Aorta (tissue), 5 donors: Measurements from ENCODE around the gene RNF2. TPM values are rescaled to one million over a fixed set of nuclear protein-coding genes. Genes with fewer than 3 reads are reported as not detected.
A peak's percentile ranks its signal among the peaks of the same experiment; 100 is the strongest.
"Not testable (repeated sequence)": the region's sequence is repeated elsewhere in the genome, so short reads cannot be mapped to it uniquely, and the experiment has no call there.

Source experiments
- ATAC-seq: fragments of 200-7000 bp; cut with Tn5 transposase; one replicate; pipeline ENCODE4 v1.9.1; 2022; ENCODE audit warnings: moderate library complexity; ENCODE audit not compliant: low FRiP score
- DNase-seq, 2 donors: peaks; one replicate each; pipeline ENCODE4 v3.0.0-alpha.2; 2020
- H3K27ac ChIP-seq, 2 donors: one replicate each; pipeline ENCODE4 v1.5.1; 2013; ENCODE audit warnings: low read length in 2 of 2, mild to moderate bottlenecking in 2 of 2, moderate library complexity in 2 of 2, control low read depth in 1 of 2, inconsistent platforms in 1 of 2, low read depth in 1 of 2
- H3K27me3 ChIP-seq, 2 donors: one replicate each; pipeline ENCODE4 v1.6.1; 2013; ENCODE audit warnings: control low read depth in 1 of 2, low read length in 1 of 2, mild to moderate bottlenecking in 1 of 2, moderate library complexity in 1 of 2; ENCODE audit not compliant: insufficient read depth in 2 of 2, control insufficient read depth in 1 of 2
- H3K36me3 ChIP-seq, 2 donors: one replicate each; pipeline ENCODE4 v1.6.1; 2013; ENCODE audit warnings: control low read depth in 1 of 2, low read length in 1 of 2, mild to moderate bottlenecking in 1 of 2; ENCODE audit not compliant: insufficient read depth in 2 of 2, control insufficient read depth in 1 of 2
- H3K4me1 ChIP-seq, 2 donors: one replicate each; pipeline ENCODE4 v1.6.1; 2013; ENCODE audit warnings: low read length in 2 of 2, control low read depth in 1 of 2, mild to moderate bottlenecking in 1 of 2, moderate library complexity in 1 of 2; ENCODE audit not compliant: insufficient read depth in 2 of 2, control insufficient read depth in 1 of 2
- H3K4me3 ChIP-seq, 2 donors: one replicate each; pipeline ENCODE4 v1.5.1; 2013; ENCODE audit warnings: low read length in 2 of 2, control low read depth in 1 of 2, mild to moderate bottlenecking in 1 of 2
- H3K9me3 ChIP-seq: one replicate; pipeline ENCODE4 v1.6.1; 2013; ENCODE audit warnings: mild to moderate bottlenecking, low read length; ENCODE audit not compliant: control insufficient read depth
- WGBS, 2 donors: extraction: QIAGEN DNeasy Blood & Tissue Kit; methylation state at CpG; one replicate each; pipeline ENCODE4 v1.1.7; 2013; 5-methylcytosine and 5-hydroxymethylcytosine counted together
- intact Hi-C, 2 donors: fragments of 100-400 bp; cut with DNase I; formaldehyde crosslinking; loops; one replicate each; pipeline versions ENCODE4 v1.14.2 to v1.15.0; 2022
- long read RNA-seq, 2 donors: library from polyadenylated mRNA; unstranded; transcript quantifications; one replicate each; pipeline ENCODE4 v2.0.0, GENCODE V29; 2020 to 2021
- polyA plus RNA-seq, 2 donors: library from polyadenylated mRNA; stranded (reverse); fragments of 200-250 nt; gene quantifications; one replicate each; pipeline ENCODE4 v1.2.3, GENCODE V29; 2013
- total RNA-seq, 2 donors: library from RNA; stranded (reverse); fragmentation: NEBNext Ultra II Directional; extraction: Animal tissue kit (Norgen Biotek cat#: 25700); gene quantifications; one replicate each; pipeline ENCODE4 v1.2.1, GENCODE V29; 2021
- donor health status: healthy with polysubstance abuse.
- donor health status: Bipolar disorder and iron deficiency.
- donor health status: DM: no; HTN: no; CAD: no.
- donor health status: DM: no; HTN: no; CAD: no.
- donor health status: DM: yes; HTN: yes; CAD: no.

RNF2 gene
- 10 to 100 TPM; 12.3 to 19.0 TPM for total RNA-seq
- 1 to 10 TPM; 4.1 to 5.1 TPM for polyA plus RNA-seq
- long read RNA-seq, donor 1, transcript RNF2-202 (7 exons, 3,606 nt): major isoform, 17 of 22 reads
- long read RNA-seq, donor 1, partial matches to known transcripts: 1 of 22 reads
- long read RNA-seq, donor 1, other reads (novel, unspliced or antisense): 4 of 22 reads
- long read RNA-seq, donor 2, partial matches to known transcripts: 0 of 4 reads
- long read RNA-seq, donor 2, other reads (novel, unspliced or antisense): 1 of 4 reads

DNA sequence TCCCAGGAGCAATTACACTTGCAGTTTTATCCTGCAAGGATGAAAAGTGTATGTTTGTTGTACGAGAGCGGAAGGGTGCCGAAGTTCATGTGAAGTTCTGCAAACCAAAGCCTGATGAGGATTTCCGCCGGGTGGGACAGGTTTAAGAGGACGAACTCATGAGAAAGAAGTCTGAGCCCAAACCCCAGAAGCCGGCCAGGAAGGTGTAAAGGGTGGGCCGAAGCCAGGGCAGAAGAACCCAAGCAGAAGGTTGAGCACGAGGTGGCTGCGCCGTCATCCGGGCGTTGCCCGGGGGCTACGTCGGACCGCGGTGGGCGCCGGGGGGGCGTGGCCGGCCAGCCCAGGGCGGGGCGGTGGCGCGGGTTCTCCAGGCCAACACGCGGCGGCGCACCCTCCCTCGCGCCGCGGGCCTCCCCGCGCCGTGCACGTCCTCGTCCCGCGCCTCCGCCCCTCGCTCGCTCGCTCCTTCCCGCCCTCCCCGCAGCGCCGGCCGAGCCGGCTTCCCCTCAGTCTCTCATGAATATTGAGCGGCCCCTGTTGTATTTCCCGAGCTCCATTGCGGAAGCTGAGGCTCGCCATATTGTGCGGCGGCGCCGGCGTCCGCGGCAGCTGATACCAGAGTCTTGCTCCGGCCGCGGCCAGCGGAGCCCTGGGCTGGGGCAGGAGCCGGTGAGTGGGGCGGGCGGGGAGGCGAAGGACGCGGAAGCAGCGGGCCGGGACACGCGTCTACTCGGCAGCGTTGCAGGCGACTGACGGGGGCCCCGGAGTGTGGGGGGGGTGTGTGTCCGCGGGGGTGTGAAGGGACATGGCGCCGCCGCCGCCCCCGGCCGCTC is at the start of gene RNF2:
RNF2 (plus strand) TSS at position 578 of the 833 bp plus-strand sequence. CDS start 41,996 bp downstream, outside the sequence.
- H3K27ac ChIP-seq: peak within 1 kb of the TSS in 1 of 2 donors; percentile 42
- DNase-seq (peak; percentile 89 to 93), ATAC-seq (peak; percentile 93)
- H3K27me3 ChIP-seq: no peaks in the 10 kb centered on the region
- peaks cover 3 to 6% of the 10 kb centered on the region in 2 donors for H3K4me1 ChIP-seq
- H3K36me3 ChIP-seq: no peaks in the 10 kb centered on the region
- intact Hi-C loops: loop anchor here in 1 of 2 donors (5.0 kb wide), 1 partner anchor 112 kb away; the partner anchor contains the start of genes SWT1 and TRMT1L
- no peaks in the 10 kb centered on the region for H3K9me3 ChIP-seq
- peak within 1 kb of the TSS; percentile 29 to 91 for H3K4me3 ChIP-seq
- 1% methylated on average over 74 to 89 of the region's 89 CpGs for WGBS, 2 donors

DNA sequence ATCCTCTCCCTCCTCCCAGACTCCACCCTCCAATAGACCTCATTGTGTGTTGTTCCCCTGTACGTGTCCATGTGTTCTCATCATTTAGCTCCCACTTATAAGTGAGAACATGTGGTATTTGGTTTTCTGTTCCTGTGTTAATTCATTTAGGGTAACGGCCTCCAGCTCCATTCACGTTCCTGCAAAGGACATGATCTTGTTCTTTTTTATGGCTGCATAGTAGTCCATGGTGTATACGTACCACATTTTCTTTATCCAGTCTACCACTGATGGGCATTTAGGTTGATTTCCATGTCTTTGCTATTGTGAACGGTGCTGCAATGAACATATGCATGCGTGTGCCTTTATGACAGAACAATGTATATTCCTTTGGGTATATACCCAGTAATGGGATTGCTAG is 45.4 kb upstream of the RNF2 start:
- WGBS, 2 donors: 95 to 96% methylated on average over 6 of the region's 6 CpGs

DNA sequence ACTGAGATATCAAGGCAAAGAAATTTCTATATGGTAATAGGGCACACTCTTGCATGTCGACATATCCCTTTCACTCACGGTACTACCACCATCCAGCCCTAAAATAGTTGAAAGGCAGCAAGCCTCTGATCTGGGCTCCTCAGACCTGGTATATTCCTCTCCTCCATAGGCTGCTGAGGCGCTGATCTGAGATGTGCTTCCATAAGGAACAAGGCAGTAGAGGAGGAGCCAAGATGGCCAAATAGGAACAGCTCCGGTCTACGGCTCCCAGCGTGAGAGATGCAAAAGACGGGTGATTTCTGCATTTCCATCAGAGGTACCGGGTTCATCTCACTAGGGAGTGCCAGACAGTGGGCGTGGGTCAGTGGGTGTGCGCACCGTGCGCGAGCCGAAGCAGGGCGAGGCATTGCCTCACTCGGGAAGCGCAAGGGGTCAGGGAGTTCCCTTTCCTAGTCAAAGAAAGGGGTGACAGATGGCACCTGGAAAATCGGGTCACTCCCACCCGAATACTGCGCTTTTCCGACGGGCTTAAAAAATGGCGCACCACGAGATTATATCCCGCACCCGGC is 44.0 kb upstream of the RNF2 start:
- intact Hi-C loops, H3K4me3 ChIP-seq, H3K27ac ChIP-seq, H3K27me3 ChIP-seq, H3K9me3 ChIP-seq, ATAC-seq, H3K36me3 ChIP-seq, DNase-seq, H3K4me1 ChIP-seq: not testable (repeated sequence)
- 96 to 98% methylated on average over 19 to 26 of the region's 26 CpGs for WGBS, 2 donors

More for the DNA sequence above, 45.4 kb upstream of the RNF2 start:
- H3K36me3 ChIP-seq, H3K27ac ChIP-seq, DNase-seq, H3K4me1 ChIP-seq, H3K27me3 ChIP-seq, H3K4me3 ChIP-seq, H3K9me3 ChIP-seq, ATAC-seq, intact Hi-C loops: not testable (repeated sequence)

DNA sequence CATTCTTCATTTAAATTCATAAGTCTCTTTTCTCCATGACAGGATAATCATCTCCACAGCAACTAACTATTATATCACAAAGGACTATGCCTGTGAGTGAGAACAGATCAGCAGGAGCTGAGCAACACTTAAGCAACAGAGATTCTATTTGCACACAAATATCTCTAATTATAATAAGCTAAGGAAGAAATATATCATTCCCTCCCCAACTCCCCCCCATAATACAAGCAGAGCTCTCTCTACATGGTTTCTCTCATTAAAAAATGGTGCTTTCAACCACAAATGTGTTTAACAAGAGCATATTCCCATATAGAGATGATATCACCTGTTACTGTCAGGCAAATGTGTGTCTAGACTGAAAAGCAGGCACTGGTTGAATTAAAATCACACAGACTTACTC is 36.5 kb upstream of the RNF2 start:
- Histone ChIP-seq H3K9me3 (no peaks in the 10 kb centered on the region), H3K4me1 (no peaks in the 10 kb centered on the region), H3K4me3 (no peak overlapping the region), H3K27ac (no peak overlapping the region), H3K36me3 (no peaks in the 10 kb centered on the region), H3K27me3 (no peaks in the 10 kb centered on the region)
- intact Hi-C loops: no loop called here
- DNase-seq (no peak), ATAC-seq (no peak)

DNA sequence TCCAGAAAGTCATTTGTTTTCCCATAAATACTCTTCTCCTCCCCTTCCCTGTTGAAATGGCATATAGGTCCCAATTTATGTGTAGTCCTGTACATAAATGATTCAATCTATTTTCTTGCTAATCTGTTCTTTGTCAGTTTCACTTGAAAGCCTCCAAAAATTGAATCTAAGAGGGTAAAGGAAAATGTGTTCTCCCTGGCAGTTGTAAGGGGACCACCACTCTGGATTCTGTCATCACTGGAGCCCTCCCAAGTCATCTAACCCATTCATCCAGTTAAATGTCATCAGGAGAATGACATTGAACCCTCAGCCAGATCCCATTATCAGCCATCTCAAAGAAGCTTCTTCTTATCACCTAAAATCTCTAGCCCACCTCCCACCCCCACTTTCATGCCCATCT is 35.0 kb upstream of the RNF2 start:
- no peak for DNase-seq
- Histone ChIP-seq H3K27ac (no peak overlapping the region), H3K4me3 (no peak overlapping the region), H3K4me1 (no peaks in the 10 kb centered on the region), H3K36me3 (no peaks in the 10 kb centered on the region), H3K27me3 (no peaks in the 10 kb centered on the region), H3K9me3 (no peaks in the 10 kb centered on the region)
- no peak for ATAC-seq
- intact Hi-C loops: no loop called here

DNA sequence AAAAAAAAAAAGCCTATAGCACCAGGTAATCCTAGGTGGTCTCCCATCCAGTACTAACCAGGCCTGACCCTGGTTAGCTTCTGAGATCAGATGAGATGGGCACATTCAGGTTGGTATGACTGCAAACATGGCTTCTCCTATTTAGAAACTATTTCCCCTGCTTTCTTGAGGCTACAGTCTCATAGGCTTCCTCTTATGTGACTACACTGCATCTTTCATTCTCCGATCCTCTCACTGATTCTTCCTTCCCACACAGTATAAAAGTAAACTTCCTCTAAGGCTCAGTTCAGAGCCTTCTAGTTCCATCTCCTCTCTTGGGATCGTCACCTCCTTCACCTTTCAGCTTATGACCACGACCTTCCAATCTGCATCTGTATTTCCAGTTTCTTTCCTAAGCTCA is 30.4 kb upstream of the RNF2 start:
- Histone ChIP-seq H3K4me3 (no peak overlapping the region), H3K27ac (no peak overlapping the region), H3K27me3 (no peaks in the 10 kb centered on the region), H3K9me3 (no peaks in the 10 kb centered on the region), H3K4me1 (no peaks in the 10 kb centered on the region), H3K36me3 (no peaks in the 10 kb centered on the region)
- intact Hi-C loops: no loop called here
- ATAC-seq: no peak
- no peak for DNase-seq
- 95 to 96% methylated on average over 3 of the region's 3 CpGs for WGBS, 2 donors

DNA sequence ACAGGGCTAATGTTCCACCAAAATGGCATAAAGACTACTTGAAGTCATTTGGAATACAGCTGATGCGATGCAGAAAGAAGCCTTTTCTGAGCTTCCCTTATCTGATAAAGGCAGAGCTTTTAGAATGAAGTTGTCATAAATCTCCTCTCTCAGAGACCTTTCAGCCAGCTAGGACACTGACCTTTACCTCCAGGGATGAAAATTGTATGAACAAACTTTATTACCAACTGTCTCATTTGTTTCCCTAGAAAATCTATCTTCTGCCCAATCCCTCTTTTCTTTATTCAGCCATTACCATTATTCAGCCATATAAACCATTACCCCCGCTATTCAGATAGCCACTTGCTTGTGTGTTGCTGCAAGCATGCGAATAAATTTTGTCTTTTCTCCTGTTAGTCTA is 29.7 kb upstream of the RNF2 start:
- no peak for DNase-seq
- intact Hi-C loops: no loop called here

DNA sequence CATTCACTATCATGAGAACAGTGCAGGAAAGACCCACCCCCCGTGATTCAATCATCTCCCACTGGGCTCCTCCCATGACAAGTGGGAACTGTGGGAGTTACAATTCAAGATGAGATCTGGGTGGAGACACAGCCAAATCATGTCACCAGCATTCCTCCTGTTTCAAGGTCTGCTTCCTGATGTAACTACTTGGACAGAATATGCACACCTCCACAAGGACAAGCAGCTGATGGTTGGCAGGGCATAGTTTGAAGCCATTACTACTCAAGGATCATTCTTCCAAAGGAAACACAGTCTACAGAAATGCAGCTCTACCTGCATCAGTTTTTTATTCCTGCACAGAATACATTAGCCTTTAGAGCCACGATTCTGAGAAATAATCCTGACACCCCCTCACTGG is 28.5 kb upstream of the RNF2 start:
- no peak overlapping the region for H3K4me3 ChIP-seq
- H3K4me1 ChIP-seq: no peaks in the 10 kb centered on the region
- H3K27ac ChIP-seq: no peak overlapping the region
- H3K36me3 ChIP-seq: no peaks in the 10 kb centered on the region
- H3K27me3 ChIP-seq: no peaks in the 10 kb centered on the region
- ATAC-seq (no peak), DNase-seq (no peak)
- H3K9me3 ChIP-seq: no peaks in the 10 kb centered on the region
- 80 to 84% methylated on average over 2 of the region's 2 CpGs for WGBS, 2 donors
- intact Hi-C loops: no loop called here

More for the DNA sequence above, 29.7 kb upstream of the RNF2 start:
- Histone ChIP-seq H3K4me3 (no peak overlapping the region), H3K9me3 (no peaks in the 10 kb centered on the region), H3K27ac (no peak overlapping the region), H3K4me1 (no peaks in the 10 kb centered on the region), H3K27me3 (no peaks in the 10 kb centered on the region), H3K36me3 (no peaks in the 10 kb centered on the region)
- 96 to 97% methylated on average over 3 of the region's 3 CpGs for WGBS, 2 donors
- ATAC-seq: no peak
